ENCODE results near the gene GAA.
A peak's percentile ranks its signal among the peaks of the same experiment; 100 is the strongest.

GAA gene

GRCh38 chr17:80101011-80101945 is at the start of gene GAA:
Gene GAA, plus strand, starts transcription at chr17:80101581. Its CDS starts 3,006 bp downstream, at chr17:80104587.
- Mint-ChIP-seq H3K27me3 (no peaks in the 10 kb centered on the region), H3K9me3 (no peaks in the 10 kb centered on the region), H3K4me1 (peaks cover 34% of the 10 kb centered on the region), H3K4me3 (peak within 1 kb of the TSS; percentile 87), H3K27ac (peak within 1 kb of the TSS; percentile 84), H3K36me3 (ENCODE audit: low read depth) (no peaks in the 10 kb centered on the region)
- DNase-seq: peak; percentile 91
- peak; percentile 83 for ATAC-seq

- DNase-seq (no peak), ATAC-seq (no peak)
- Mint-ChIP-seq H3K27me3 (no peaks in the 10 kb centered on the region), H3K27ac (no peak overlapping the region), H3K36me3 (ENCODE audit: low read depth) (no peaks in the 10 kb centered on the region), H3K4me3 (no peak overlapping the region), H3K4me1 (no peaks in the 10 kb centered on the region), H3K9me3 (no peaks in the 10 kb centered on the region)
Measured at GRCh38 chr17:80051681-80052080, 49.7 kb upstream of the GAA start.

GRCh38 chr17:80053102-80053501 is 48.3 kb upstream of the GAA start:
- H3K27ac Mint-ChIP-seq: no peak overlapping the region
- ATAC-seq (no peak), DNase-seq (no peak)
- no peaks in the 10 kb centered on the region for H3K9me3 Mint-ChIP-seq
- H3K4me1 Mint-ChIP-seq: no peaks in the 10 kb centered on the region
- no peaks in the 10 kb centered on the region for H3K27me3 Mint-ChIP-seq
- no peak overlapping the region for H3K4me3 Mint-ChIP-seq
- no peaks in the 10 kb centered on the region for H3K36me3 Mint-ChIP-seq (ENCODE audit: low read depth)

GRCh38 chr17:80055597-80055996 is 45.8 kb upstream of the GAA start:
- DNase-seq (no peak), ATAC-seq (no peak)
- H3K9me3 Mint-ChIP-seq: no peaks in the 10 kb centered on the region
- H3K36me3 Mint-ChIP-seq (ENCODE audit: low read depth): no peaks in the 10 kb centered on the region
- no peak overlapping the region for H3K4me3 Mint-ChIP-seq
- H3K27me3 Mint-ChIP-seq: no peaks in the 10 kb centered on the region
- no peak overlapping the region for H3K27ac Mint-ChIP-seq
- no peaks in the 10 kb centered on the region for H3K4me1 Mint-ChIP-seq

- Mint-ChIP-seq H3K27me3 (no peaks in the 10 kb centered on the region), H3K9me3 (no peaks in the 10 kb centered on the region), H3K4me3 (no peak overlapping the region), H3K36me3 (ENCODE audit: low read depth) (no peaks in the 10 kb centered on the region), H3K27ac (no peak overlapping the region), H3K4me1 (no peaks in the 10 kb centered on the region)
- no peak for ATAC-seq
- DNase-seq: no peak
Measured at GRCh38 chr17:80058311-80058955, 42.9 kb upstream of the GAA start.

- ATAC-seq (no peak), DNase-seq (no peak)
- no peak overlapping the region for H3K4me3 Mint-ChIP-seq
- H3K9me3 Mint-ChIP-seq: no peaks in the 10 kb centered on the region
- no peak overlapping the region for H3K27ac Mint-ChIP-seq
- no peaks in the 10 kb centered on the region for H3K4me1 Mint-ChIP-seq
- no peaks in the 10 kb centered on the region for H3K27me3 Mint-ChIP-seq
- H3K36me3 Mint-ChIP-seq (ENCODE audit: low read depth): no peaks in the 10 kb centered on the region
Measured at GRCh38 chr17:80060644-80061043, 40.7 kb upstream of the GAA start.

- ATAC-seq (no peak), DNase-seq (no peak)
- Mint-ChIP-seq H3K27ac (no peak overlapping the region), H3K9me3 (no peaks in the 10 kb centered on the region), H3K4me3 (no peak overlapping the region), H3K27me3 (no peaks in the 10 kb centered on the region), H3K4me1 (no peaks in the 10 kb centered on the region), H3K36me3 (ENCODE audit: low read depth) (no peaks in the 10 kb centered on the region)
Measured at GRCh38 chr17:80061421-80061820, 40.0 kb upstream of the GAA start.

GRCh38 chr17:80063830-80064585 is 37.4 kb upstream of the GAA start:
- no peak for DNase-seq
- Mint-ChIP-seq H3K27ac (no peak overlapping the region), H3K4me3 (no peak overlapping the region), H3K9me3 (no peaks in the 10 kb centered on the region), H3K27me3 (no peaks in the 10 kb centered on the region), H3K4me1 (no peaks in the 10 kb centered on the region), H3K36me3 (ENCODE audit: low read depth) (no peaks in the 10 kb centered on the region)
- ATAC-seq: no peak

GRCh38 chr17:80064696-80065095 is 36.7 kb upstream of the GAA start:
- ATAC-seq: peak; percentile 10
- Mint-ChIP-seq H3K27me3 (no peaks in the 10 kb centered on the region), H3K27ac (no peak overlapping the region), H3K4me1 (no peaks in the 10 kb centered on the region), H3K36me3 (ENCODE audit: low read depth) (no peaks in the 10 kb centered on the region), H3K9me3 (no peaks in the 10 kb centered on the region), H3K4me3 (no peak overlapping the region)
- no peak for DNase-seq

GRCh38 chr17:80065478-80066170 is 35.8 kb upstream of the GAA start:
- no peaks in the 10 kb centered on the region for H3K36me3 Mint-ChIP-seq (ENCODE audit: low read depth)
- H3K27ac Mint-ChIP-seq: no peak overlapping the region
- no peak for ATAC-seq
- no peak overlapping the region for H3K4me3 Mint-ChIP-seq
- no peak for DNase-seq
- no peaks in the 10 kb centered on the region for H3K9me3 Mint-ChIP-seq
- H3K27me3 Mint-ChIP-seq: no peaks in the 10 kb centered on the region
- no peaks in the 10 kb centered on the region for H3K4me1 Mint-ChIP-seq

GRCh38 chr17:80067393-80067986 is 33.9 kb upstream of the GAA start:
- no peak overlapping the region for H3K4me3 Mint-ChIP-seq
- H3K36me3 Mint-ChIP-seq (ENCODE audit: low read depth): no peaks in the 10 kb centered on the region
- no peaks in the 10 kb centered on the region for H3K9me3 Mint-ChIP-seq
- ATAC-seq (no peak), DNase-seq (no peak)
- no peaks in the 10 kb centered on the region for H3K27me3 Mint-ChIP-seq
- H3K27ac Mint-ChIP-seq: no peak overlapping the region
- H3K4me1 Mint-ChIP-seq: peaks cover 2% of the 10 kb centered on the region

- Mint-ChIP-seq H3K9me3 (no peaks in the 10 kb centered on the region), H3K36me3 (ENCODE audit: low read depth) (no peaks in the 10 kb centered on the region), H3K27ac (no peak overlapping the region), H3K4me1 (peaks cover 2% of the 10 kb centered on the region), H3K4me3 (no peak overlapping the region), H3K27me3 (no peaks in the 10 kb centered on the region)
- DNase-seq: no peak
- no peak for ATAC-seq
Measured at GRCh38 chr17:80068301-80069222, 32.8 kb upstream of the GAA start.

- H3K27ac Mint-ChIP-seq: no peak overlapping the region
- H3K4me3 Mint-ChIP-seq: no peak overlapping the region
- no peaks in the 10 kb centered on the region for H3K9me3 Mint-ChIP-seq
- ATAC-seq (no peak), DNase-seq (no peak)
- H3K27me3 Mint-ChIP-seq: no peaks in the 10 kb centered on the region
- peaks cover 2% of the 10 kb centered on the region for H3K4me1 Mint-ChIP-seq
- no peaks in the 10 kb centered on the region for H3K36me3 Mint-ChIP-seq (ENCODE audit: low read depth)
Measured at GRCh38 chr17:80070375-80071115, 30.8 kb upstream of the GAA start.

Data from activated naive CD8-positive, alpha-beta T cell treated with anti-CD3 and anti-CD28 coated beads, Interleukin-2, amount 50 U/mL, for 24 hours (primary cell).